DND-41 (cell line): ENCODE results near the gene CLDN14.

Source experiments
- CTCF ChIP-seq: IDR thresholded peaks from 2 replicates; pipeline ENCODE4 v1.5.1; 2012; ENCODE audit warnings: borderline replicate concordance, low read length, moderate library complexity, mild to moderate bottlenecking; ENCODE audit not compliant: poor library complexity, severe bottlenecking; ENCODE audit errors: extremely low read depth
- EZH2 ChIP-seq: IDR thresholded peaks from 3 replicates; pipeline ENCODE4 v1.6.1; 2012; ENCODE audit warnings: borderline replicate concordance, low read depth, mild to moderate bottlenecking, moderate library complexity, low read length, inconsistent platforms; ENCODE audit not compliant: severe bottlenecking

- TF ChIP-seq CTCF (no peak), EZH2 (no peak)
These were observed 9.3 kb upstream of the CLDN14 start for GRCh38 chr21:36489103-36489775.
